SU-DHL-6 (cell line): ENCODE data around the gene C19orf73.

Source experiments
- H2AFZ ChIP-seq: fragments of 200-600 bp; sonication (generic); 2 replicates; pipeline ENCODE4 v1.6.1; 2014; ENCODE audit warnings: low read depth, mild to moderate bottlenecking, moderate library complexity, mixed read lengths, antibody characterized with exemption, low read length; ENCODE audit not compliant: severe bottlenecking
- H3F3A ChIP-seq: fragments of 200-600 bp; shearing (Covaris generic); 2 replicates; pipeline ENCODE4 v1.6.0; 2016; ENCODE audit warnings: antibody characterized with exemption, mild to moderate bottlenecking; ENCODE audit not compliant: insufficient read depth
- H3K27ac ChIP-seq: fragments of 200-600 bp; sonication (generic); 2 replicates; pipeline ENCODE4 v1.5.1; 2016; ENCODE audit warnings: low read depth, mild to moderate bottlenecking, low read length, moderate library complexity, mixed read lengths
- H3K27me3 ChIP-seq: fragments of 200-600 bp; sonication (generic), shearing (Covaris generic); 2 replicates; pipeline ENCODE4 v1.6.0; 2014; ENCODE audit warnings: mild to moderate bottlenecking, low read length
- H3K36me3 ChIP-seq: fragments of 200-600 bp; sonication (generic); 2 replicates; pipeline ENCODE4 v1.6.1; 2014; ENCODE audit warnings: mild to moderate bottlenecking, low read length, mixed read lengths
- H3K4me2 ChIP-seq: fragments of 300-600, 200-600 bp; shearing (Covaris generic), sonication (generic); 2 replicates; pipeline ENCODE4 v1.6.0; 2014; ENCODE audit warnings: low read length, low read depth, mild to moderate bottlenecking; ENCODE audit not compliant: poor library complexity, severe bottlenecking
- H3K4me3 ChIP-seq: fragments of 200-600 bp; sonication (generic); 2 replicates; pipeline ENCODE4 v1.5.1; 2014; ENCODE audit warnings: antibody characterized with exemption, low read length, mild to moderate bottlenecking, mixed read lengths; ENCODE audit not compliant: insufficient read depth, poor library complexity, severe bottlenecking
- H3K79me2 ChIP-seq: fragments of 200-600 bp; sonication (generic); 2 replicates; pipeline ENCODE4 v1.6.1; 2014; ENCODE audit warnings: mild to moderate bottlenecking, low read length, moderate library complexity; ENCODE audit not compliant: insufficient read depth
- H3K9ac ChIP-seq: fragments of 200-600 bp; sonication (generic); 2 replicates; pipeline ENCODE4 v1.7.0; 2014; ENCODE audit warnings: mild to moderate bottlenecking, low read length
- H3K9me2 ChIP-seq: fragments of 200-600 bp; sonication (generic); replicated peaks from 2 replicates; pipeline ENCODE4 v1.6.1; 2014; ENCODE audit warnings: low read length; ENCODE audit not compliant: insufficient read depth
- H3K9me3 ChIP-seq: fragments of 200-600 bp; sonication (generic); 2 replicates; pipeline ENCODE4 v1.6.1; 2014; ENCODE audit warnings: low read length, mixed read lengths; ENCODE audit not compliant: insufficient read depth
- H4K20me1 ChIP-seq: fragments of 200-600 bp; sonication (generic); 2 replicates; pipeline ENCODE4 v1.6.1; 2014; ENCODE audit warnings: low read depth, mild to moderate bottlenecking, antibody characterized with exemption, low read length, moderate library complexity, mixed read lengths
- CTCF ChIP-seq: fragments of 200-600 bp; sonication (generic); IDR thresholded peaks from one replicate; pipeline ENCODE4 v1.5.1; 2017; ENCODE audit warnings: antibody characterized with exemption, mild to moderate bottlenecking, low read length, moderate library complexity; ENCODE audit not compliant: insufficient read depth, poor library complexity, severe bottlenecking
- EZH2phosphoT487 ChIP-seq: fragments of 200-600 bp; sonication (generic), shearing (Covaris generic); conservative IDR thresholded peaks from 2 replicates; pipeline ENCODE4 v1.6.1; 2018; ENCODE audit warnings: mild to moderate bottlenecking, antibody characterized with exemption, low read length, moderate library complexity, mixed read lengths

C19orf73 gene

GRCh38 chr19:49142866-49143335 is 24.0 kb upstream of the C19orf73 start:
- no peak overlapping the region for H2AFZ ChIP-seq
- no peaks in the 10 kb centered on the region for H3K79me2 ChIP-seq
- H3K27ac ChIP-seq: no peak overlapping the region
- no peaks in the 10 kb centered on the region for H4K20me1 ChIP-seq
- no peaks in the 10 kb centered on the region for H3K36me3 ChIP-seq
- H3K4me3 ChIP-seq: no peak overlapping the region
- H3F3A ChIP-seq: 0 out of 2 replicates have a peak, but pooled peaks cover 5% of the 10 kb centered on the region
- no peak overlapping the region for H3K9ac ChIP-seq
- no peak for TF ChIP-seq EZH2phosphoT487
- no peak for TF ChIP-seq CTCF
- no peaks in the 10 kb centered on the region for H3K9me2 ChIP-seq
- no peaks in the 10 kb centered on the region for H3K9me3 ChIP-seq
- no peaks in the 10 kb centered on the region for H3K27me3 ChIP-seq
- no peak overlapping the region for H3K4me2 ChIP-seq

- H4K20me1 ChIP-seq: no peaks in the 10 kb centered on the region
These were observed 22.4 kb upstream of the C19orf73 start for GRCh38 chr19:49141352-49141751.

GRCh38 chr19:49140951-49141350 is 22.0 kb upstream of the C19orf73 start:
- H4K20me1 ChIP-seq: no peaks in the 10 kb centered on the region
- no peak overlapping the region for H3K4me3 ChIP-seq
- H3K27ac ChIP-seq: no peak overlapping the region
- H3F3A ChIP-seq: no peaks in the 10 kb centered on the region
- no peaks in the 10 kb centered on the region for H3K27me3 ChIP-seq
- H3K9me2 ChIP-seq: no peaks in the 10 kb centered on the region
- H3K79me2 ChIP-seq: no peaks in the 10 kb centered on the region
- H3K9ac ChIP-seq: no peak overlapping the region
- no peak overlapping the region for H3K4me2 ChIP-seq
- H3K36me3 ChIP-seq: no peaks in the 10 kb centered on the region
- no peak for TF ChIP-seq EZH2phosphoT487
- TF ChIP-seq CTCF: no peak
- no peaks in the 10 kb centered on the region for H3K9me3 ChIP-seq
- H2AFZ ChIP-seq: no peak overlapping the region

More at GRCh38 chr19:49141352-49141751, 22.4 kb upstream of the C19orf73 start:
- no peaks in the 10 kb centered on the region for H3K27me3 ChIP-seq
- TF ChIP-seq CTCF: no peak
- TF ChIP-seq EZH2phosphoT487: no peak
- H2AFZ ChIP-seq: no peak overlapping the region
- no peak overlapping the region for H3K27ac ChIP-seq
- H3K4me2 ChIP-seq: no peak overlapping the region
- no peaks in the 10 kb centered on the region for H3K9me2 ChIP-seq
- no peak overlapping the region for H3K9ac ChIP-seq
- no peaks in the 10 kb centered on the region for H3K79me2 ChIP-seq
- H3F3A ChIP-seq: no peaks in the 10 kb centered on the region
- no peak overlapping the region for H3K4me3 ChIP-seq
- H3K9me3 ChIP-seq: no peaks in the 10 kb centered on the region
- no peaks in the 10 kb centered on the region for H3K36me3 ChIP-seq
